ENCODE data around the gene CENPL. TPM values are rescaled to one million over a fixed set of nuclear protein-coding genes. Genes with fewer than 3 reads are reported as not detected.
"Not testable (repeated sequence)": the region's sequence is repeated elsewhere in the genome, so short reads cannot be mapped to it uniquely, and the experiment has no call there.

The CENPL gene
- total RNA-seq, 2 experiments from 2014 or later, result 25.4 to 36.1 TPM

DNA sequence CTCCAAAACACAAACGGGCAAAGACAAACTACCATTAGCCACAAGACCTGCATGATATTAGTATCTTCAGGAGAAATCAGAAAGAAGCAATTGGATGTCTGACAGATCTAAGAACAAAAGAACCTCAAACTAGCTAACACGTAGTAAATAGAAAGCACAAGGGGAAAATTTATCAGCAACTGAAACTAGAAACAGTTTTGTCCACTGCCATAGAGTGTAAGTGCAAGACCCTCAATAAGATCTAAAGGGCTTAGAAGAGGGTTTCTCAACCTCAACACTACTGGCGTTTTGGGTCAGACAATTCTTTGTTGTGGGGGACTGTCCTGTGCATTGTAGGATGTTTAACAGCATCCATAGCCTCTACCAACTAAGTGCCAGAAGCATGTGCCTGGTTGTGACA lies 55.9 kb downstream of the CENPL start:
- Histone ChIP-seq H3K36me3 (ENCODE audit: insufficient read depth, low read length) (peaks cover 42% of the 10 kb centered on the region), H3K9me2 (ENCODE audit: insufficient read depth, low read length) (no peaks in the 10 kb centered on the region), H3K4me1 (ENCODE audit: insufficient read depth, low read length, poor library complexity, severe bottlenecking) (no peaks in the 10 kb centered on the region), H3K9me3 (ENCODE audit: low read length) (0 out of 2 replicates have a peak, but pooled peaks cover 6% of the 10 kb centered on the region), H3K27ac (ENCODE audit: low read depth, low read length, poor library complexity, severe bottlenecking) (no peak overlapping the region), H3K79me2 (ENCODE audit: insufficient read depth, low read depth, low read length) (no peaks in the 10 kb centered on the region), H3K4me3 (ENCODE audit: low read depth, low read length, poor library complexity, severe bottlenecking) (no peak overlapping the region), H3K4me2 (ENCODE audit: low read length) (no peak overlapping the region), H4K20me1 (ENCODE audit: insufficient read depth, low read length) (no peaks in the 10 kb centered on the region), H2AFZ (ENCODE audit: low read length) (no peak overlapping the region)
- POLR2A ChIA-PET, result no interaction called here
- CTCF ChIA-PET (ENCODE audit: unreplicated experiment), result no interaction called here
- intact Hi-C loops (cut with micrococcal nuclease; ENCODE audit: unreplicated experiment), result no loop called here
- TSS peak; percentile 37 for BruUV-seq (replicated peaks)
- TF ChIP-seq, protein P1, sequence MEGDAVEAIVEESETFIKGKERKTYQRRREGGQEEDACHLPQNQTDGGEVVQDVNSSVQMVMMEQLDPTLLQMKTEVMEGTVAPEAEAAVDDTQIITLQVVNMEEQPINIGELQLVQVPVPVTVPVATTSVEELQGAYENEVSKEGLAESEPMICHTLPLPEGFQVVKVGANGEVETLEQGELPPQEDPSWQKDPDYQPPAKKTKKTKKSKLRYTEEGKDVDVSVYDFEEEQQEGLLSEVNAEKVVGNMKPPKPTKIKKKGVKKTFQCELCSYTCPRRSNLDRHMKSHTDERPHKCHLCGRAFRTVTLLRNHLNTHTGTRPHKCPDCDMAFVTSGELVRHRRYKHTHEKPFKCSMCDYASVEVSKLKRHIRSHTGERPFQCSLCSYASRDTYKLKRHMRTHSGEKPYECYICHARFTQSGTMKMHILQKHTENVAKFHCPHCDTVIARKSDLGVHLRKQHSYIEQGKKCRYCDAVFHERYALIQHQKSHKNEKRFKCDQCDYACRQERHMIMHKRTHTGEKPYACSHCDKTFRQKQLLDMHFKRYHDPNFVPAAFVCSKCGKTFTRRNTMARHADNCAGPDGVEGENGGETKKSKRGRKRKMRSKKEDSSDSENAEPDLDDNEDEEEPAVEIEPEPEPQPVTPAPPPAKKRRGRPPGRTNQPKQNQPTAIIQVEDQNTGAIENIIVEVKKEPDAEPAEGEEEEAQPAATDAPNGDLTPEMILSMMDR (conservative IDR thresholded peaks at IDR 0.05; ENCODE audit: low read length), result no peak
- TF ChIP-seq EZH2phosphoT487 (IDR thresholded peaks at IDR 0.05; ENCODE audit: borderline replicate concordance, low read depth, low read length), result no peak
- no peak for DNase-seq (ENCODE audit: low spot score)

DNA sequence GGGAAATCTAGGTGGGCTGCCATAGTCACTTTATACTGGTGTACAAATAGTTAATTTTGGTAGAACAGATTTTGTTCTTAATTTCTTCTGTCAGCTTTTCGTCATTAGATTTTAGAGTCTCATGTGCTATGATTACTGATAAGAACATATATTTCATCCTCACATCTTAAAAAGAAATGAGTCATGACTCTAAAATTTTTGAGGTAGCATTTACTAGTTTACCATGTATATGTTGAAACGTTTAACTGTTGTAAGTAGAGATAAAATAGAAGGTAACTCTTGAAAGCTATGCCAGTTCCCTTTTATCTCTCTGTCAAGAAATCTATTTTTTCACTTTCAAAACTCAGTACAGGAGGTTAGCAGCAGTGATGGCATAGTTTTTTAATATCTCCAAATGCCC lies 56.5 kb downstream of the CENPL start:
- Histone ChIP-seq H3K79me2 (ENCODE audit: insufficient read depth, low read depth, low read length) (no peaks in the 10 kb centered on the region), H3K36me3 (ENCODE audit: insufficient read depth, low read length) (peaks cover 45% of the 10 kb centered on the region), H3K9me2 (ENCODE audit: insufficient read depth, low read length) (no peaks in the 10 kb centered on the region), H3K9me3 (ENCODE audit: low read length) (0 out of 2 replicates have a peak, but pooled peaks cover 9% of the 10 kb centered on the region), H3K4me2 (ENCODE audit: low read length) (no peak overlapping the region), H3K27ac (ENCODE audit: low read depth, low read length, poor library complexity, severe bottlenecking) (no peak overlapping the region), H3K4me1 (ENCODE audit: insufficient read depth, low read length, poor library complexity, severe bottlenecking) (no peaks in the 10 kb centered on the region), H2AFZ (ENCODE audit: low read length) (no peak overlapping the region), H4K20me1 (ENCODE audit: insufficient read depth, low read length) (no peaks in the 10 kb centered on the region), H3K4me3 (ENCODE audit: low read depth, low read length, poor library complexity, severe bottlenecking) (no peak overlapping the region)
- intact Hi-C loops (cut with micrococcal nuclease; ENCODE audit: unreplicated experiment), result no loop called here
- TF ChIP-seq, protein P1 (conservative IDR thresholded peaks at IDR 0.05; ENCODE audit: low read length), result no peak
- TF ChIP-seq EZH2phosphoT487 (IDR thresholded peaks at IDR 0.05; ENCODE audit: borderline replicate concordance, low read depth, low read length), result no peak
- CTCF ChIA-PET (ENCODE audit: unreplicated experiment), result no interaction called here
- DNase-seq (ENCODE audit: low spot score), result no peak
- POLR2A ChIA-PET, result interaction anchor here (0.6 to 0.7 kb wide), 2 partner anchors 309 to 358 kb away, joined by 3 read pairs; no protein-coding TSS in a partner anchor
- BruUV-seq (replicated peaks), result no TSS peak

DNA sequence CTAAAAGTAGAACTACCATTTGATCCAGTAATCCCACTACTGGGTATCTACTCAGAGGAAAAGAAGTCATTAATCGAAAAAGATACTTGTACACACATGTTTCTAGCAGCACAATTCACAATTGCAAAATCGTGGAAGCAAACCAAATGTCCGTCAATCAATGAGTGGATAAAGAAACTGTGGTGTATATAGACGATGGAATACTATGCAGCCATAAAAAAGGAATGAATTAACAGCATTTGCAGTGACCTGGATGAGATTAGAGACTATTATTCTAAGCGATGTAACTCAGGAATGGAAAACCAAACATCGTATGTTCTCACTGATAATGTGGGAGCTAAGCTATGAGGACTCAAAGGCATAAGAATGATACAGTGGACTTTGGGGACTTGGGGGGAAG lies 60.4 kb downstream of the CENPL start:
- peaks cover 53% of the 10 kb centered on the region for H3K36me3 ChIP-seq (ENCODE audit: insufficient read depth, low read length)
- DNase-seq (ENCODE audit: low spot score); H3K9me2 ChIP-seq (ENCODE audit: insufficient read depth, low read length); H4K20me1 ChIP-seq (ENCODE audit: insufficient read depth, low read length); H2AFZ ChIP-seq (ENCODE audit: low read length); H3K4me3 ChIP-seq (ENCODE audit: low read depth, low read length, poor library complexity, severe bottlenecking); CTCF ChIA-PET (ENCODE audit: unreplicated experiment); H3K4me2 ChIP-seq (ENCODE audit: low read length); H3K27ac ChIP-seq (ENCODE audit: low read depth, low read length, poor library complexity, severe bottlenecking); H3K4me1 ChIP-seq (ENCODE audit: insufficient read depth, low read length, poor library complexity, severe bottlenecking); H3K9me3 ChIP-seq (ENCODE audit: low read length); intact Hi-C loops (cut with micrococcal nuclease; ENCODE audit: unreplicated experiment); BruUV-seq (replicated peaks); H3K79me2 ChIP-seq (ENCODE audit: insufficient read depth, low read depth, low read length): not testable (repeated sequence)
- POLR2A ChIA-PET, result interaction anchor here (0.6 to 0.7 kb wide), 2 partner anchors 8 to 336 kb away, joined by 3 read pairs; no protein-coding TSS in a partner anchor
